NOMO-1 (cell line): ENCODE data around the gene UNC50.
"Not testable (repeated sequence)": the region's sequence is repeated elsewhere in the genome, so short reads cannot be mapped to it uniquely, and the experiment has no call there.

Source experiments
- DNase-seq, 2 experiments: peaks; one replicate each; lab custom pipeline; 2025; ENCODE audit not compliant: unreplicated experiment in 2 of 2; lab: John Stamatoyannopoulos, UW

UNC50 gene

DNA sequence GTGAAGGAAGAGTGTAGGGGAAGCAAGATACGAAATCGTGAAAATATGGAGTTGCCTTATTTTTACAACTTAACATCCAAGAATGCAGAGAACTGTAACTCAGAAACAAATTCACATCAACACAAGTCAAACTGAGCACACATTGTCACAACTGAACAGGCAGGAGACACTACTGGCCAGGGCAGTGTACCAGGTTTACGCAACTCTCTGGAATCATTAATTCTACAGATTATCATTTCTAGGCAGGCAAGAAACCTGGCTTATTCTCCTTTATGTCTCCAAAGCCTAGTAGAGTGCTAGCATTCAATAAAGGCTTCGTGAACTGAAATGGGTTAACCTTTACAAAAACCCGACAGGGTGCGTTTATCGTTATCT lies 661 bp upstream of the UNC50 start:
- DNase-seq, result no peak

DNA sequence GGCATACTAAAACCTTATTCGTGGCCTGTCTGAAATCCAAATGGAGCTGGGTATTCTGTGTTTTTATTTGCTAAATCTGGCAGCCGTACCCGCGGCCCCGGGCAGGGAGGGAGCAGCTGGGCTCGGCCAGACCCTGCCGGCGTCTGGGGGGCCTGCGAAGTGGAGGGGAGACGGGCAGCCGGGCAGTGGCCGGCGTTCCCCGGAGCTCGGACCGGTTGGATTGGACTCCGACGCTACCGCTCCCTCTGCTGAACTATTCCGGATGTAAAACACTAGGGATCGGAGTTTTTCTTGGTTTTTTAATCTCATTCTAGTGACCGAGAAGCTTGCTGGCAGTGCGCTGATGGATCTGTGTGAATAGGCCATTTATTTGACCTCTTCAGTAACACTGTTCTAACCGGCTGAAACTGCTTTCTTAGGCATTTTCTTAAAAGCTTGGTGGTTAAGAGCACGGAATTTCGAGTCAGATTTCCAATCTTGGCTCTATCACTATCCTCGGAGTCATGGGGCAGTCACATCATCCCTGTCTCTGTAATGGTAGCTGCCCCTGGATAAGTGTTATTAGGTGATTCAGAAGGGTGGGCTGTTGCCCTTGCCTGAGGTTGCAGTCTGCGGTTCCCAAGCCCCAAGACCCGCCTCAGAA lies 694 bp downstream of the UNC50 start:
- peak in 1 of 2 experiments; percentile 14 for DNase-seq

DNA sequence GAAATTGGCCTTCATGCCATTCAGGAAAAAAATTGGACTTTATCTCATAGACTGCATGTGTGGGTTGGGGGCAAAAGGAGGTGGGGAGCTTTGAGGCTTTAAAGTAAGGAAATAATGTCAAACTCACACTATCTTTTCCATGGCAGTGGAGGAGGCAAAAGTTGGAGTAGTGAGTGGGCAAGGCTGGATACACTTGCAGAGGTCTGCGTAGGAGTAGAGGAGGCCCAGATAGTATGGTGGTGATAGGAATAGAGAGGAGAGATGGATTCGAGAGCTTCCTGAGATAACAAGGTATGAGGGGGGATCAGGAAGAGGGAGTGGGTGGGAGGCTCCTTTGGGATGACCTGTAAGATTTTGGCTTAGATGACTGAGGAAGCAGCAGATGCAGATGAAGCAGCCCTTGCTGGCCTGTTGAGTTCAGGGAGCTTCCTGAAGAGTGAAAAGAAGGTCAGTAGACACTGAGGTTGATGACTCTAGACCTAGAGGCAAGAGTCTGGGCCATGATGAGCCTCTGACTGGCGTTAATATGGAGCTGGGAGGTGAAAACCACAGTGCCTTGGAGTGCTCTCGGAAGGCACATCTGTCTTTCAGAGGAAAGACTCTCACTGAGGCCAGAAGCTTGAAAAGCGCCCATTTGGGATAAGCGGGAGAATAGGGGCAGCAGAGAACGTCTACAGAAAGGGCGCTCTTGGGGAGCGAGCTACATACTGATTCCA lies 5.8 kb downstream of the UNC50 start:
- DNase-seq, result no peak

DNA sequence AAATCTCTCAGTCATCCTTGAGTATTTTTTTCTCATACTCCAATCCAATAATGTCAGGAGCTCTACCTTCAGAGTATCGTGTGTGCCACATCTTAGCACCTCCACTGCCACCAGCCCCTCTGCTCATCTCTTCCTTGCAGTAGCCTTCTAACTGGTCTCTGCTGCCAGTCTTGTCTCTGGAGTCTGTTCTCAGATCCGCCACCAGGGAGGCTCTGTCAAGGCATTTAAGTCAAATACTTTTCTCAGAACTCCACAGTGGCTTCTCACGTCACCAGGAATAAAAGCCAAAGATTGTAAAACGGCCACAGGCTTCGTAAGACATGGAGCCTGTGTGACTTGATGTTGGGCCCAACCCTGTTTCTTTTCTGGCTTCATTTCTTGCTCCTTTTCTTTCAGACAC lies 7.1 kb downstream of the UNC50 start:
- no peak for DNase-seq

DNA sequence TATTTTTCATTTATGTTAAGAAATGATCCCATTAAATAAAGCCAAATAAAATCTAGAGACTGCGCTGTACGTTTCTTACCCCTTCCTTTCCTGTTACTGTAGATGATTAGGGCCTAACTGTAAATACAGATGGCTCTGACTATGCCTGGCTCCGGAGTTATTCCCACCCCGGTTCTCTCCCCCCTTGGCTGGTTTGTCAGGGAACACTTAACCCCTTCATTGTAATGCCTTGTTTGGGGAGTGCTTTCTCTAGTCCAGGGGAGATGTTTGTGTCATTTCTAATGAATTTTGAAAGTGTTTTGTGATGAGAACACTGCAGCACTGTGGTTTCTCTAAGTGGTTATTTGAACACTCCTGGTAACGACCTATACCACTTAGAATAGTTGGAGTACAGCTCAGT lies 8.8 kb downstream of the UNC50 start:
- no peak for DNase-seq

DNA sequence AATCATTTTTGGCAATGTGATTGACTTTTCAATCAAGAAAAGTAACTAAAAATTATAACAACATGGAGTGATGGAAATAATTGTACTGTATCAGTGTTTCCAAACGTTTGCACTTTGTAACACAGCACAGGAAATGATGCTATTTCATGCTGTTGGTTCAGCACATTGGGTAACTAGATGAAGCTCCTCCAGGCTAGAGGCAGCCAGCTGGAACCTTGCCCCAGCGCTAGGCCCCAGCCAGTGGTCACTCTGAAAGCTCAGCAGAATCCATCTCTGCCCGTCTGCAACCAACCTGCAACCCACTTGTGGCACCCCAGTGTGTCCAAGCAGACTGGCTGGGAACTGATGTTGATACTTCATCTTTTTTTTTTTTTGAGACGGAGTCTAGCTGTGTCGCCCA lies 15.3 kb downstream of the UNC50 start:
- no peak for DNase-seq

DNA sequence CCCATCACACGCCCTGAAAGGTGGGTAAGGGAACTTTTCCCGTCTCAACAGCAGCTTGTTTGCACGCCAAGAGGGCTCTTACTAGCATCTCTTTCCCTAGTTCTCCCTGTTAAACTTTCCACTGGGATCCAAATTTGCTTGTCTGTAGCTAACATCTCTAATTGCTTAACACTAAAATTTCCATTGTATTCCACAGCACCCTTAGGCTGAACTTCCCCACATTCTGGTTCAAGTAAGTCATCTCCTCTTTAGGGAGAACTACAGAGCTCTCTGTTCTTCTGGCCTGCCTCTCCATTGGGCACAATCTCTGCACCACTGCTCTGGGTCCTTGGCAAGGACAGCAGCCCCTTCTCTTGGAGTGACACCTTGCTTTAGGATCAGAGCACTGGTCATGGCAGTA lies 24.0 kb downstream of the UNC50 start:
- DNase-seq, result no peak

DNA sequence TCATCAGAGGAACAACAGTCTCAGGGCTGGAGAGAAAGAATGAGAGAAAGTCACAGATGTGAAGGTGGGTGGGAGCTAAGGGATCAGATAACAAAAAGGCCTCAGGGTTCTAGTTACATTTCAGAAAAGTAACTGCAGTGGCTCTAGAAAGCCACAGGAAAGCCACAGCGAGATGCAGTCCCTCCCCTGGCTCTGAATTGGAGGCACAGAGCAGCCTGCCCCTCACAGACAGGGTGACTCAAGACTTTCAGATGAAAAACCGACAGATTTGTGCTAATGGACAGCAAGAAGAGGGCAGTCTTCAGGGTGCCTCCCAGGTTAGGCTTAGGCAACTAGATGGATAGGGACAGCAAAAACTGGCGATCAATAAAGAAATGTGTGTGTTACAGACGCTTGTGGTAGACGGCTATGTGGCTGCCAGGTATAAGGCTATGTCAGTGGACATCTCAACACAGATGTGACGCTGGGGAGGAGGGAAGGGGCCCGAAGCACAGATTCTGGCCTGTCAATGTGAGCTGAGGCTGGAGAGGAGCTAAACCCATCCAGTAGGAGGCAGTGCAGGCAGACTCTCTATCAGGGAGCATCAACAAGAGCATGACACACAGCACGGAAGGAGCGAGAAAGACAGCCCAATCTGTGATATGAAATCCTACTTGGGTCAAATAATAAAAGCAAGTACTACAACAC lies 26.2 kb downstream of the UNC50 start:
- no peak for DNase-seq

DNA sequence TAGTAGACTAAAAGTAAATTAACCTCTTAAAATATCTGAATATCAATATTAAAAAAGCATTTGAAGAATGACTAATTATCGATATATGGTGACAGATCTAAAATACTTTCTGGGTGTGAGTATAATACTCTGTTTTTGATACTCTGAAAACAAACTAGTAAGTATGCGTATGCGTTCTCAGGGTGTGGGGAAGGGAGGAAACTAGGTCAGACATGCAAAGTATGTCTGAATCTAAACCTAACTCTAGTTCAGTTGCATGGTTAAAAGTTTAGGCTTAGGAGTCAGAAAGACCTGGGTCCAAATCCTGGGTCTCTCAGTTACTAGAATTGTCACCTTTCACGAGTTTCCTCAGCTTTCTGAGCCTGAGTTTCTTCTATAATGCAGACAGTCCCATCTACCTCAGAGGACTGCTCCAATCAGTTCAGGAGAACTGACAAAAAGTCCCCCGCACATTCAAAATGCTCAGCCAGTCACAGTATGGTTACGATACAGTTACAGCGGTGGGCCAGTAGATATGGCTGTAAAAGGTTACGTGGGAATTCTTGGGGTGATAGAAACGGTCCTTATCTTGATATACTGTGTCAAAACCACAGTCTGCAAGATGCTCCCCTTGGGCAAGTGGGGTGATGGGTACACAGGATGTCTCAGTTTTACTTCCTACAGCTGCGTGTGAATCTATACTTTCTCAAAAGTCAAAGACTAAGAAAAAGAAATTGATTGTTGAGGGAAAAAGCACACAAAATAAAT lies 29.2 kb downstream of the UNC50 start:
- no peak for DNase-seq

DNA sequence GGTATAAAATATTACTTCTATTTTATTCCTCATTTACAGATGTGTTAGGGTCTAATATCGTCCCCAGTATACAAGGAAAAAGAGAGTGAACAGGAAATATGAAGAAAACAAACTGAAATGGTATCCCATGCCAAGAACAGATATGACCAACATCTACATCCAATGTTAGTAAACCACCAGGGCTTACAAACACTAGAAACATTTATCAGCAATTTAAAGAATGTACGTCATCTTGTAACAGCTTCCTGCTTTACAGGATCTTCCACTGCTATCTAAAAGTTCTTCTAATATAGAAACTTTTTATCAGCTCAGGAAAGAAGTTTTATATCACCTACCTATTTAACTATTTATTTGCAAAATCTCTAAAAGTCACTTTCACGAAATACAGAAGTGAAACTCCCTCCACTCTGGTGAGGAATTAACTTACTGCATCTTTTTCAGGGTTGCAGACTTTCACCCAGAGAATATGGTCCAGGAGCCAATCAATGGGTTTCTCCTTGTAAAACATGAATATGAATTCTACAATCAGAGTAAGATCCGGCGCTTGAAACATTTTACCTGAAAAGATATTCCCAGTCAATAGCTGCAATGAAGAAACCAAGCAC lies 35.2 kb downstream of the UNC50 start:
- peak in 1 of 2 experiments; percentile 11 for DNase-seq

DNA sequence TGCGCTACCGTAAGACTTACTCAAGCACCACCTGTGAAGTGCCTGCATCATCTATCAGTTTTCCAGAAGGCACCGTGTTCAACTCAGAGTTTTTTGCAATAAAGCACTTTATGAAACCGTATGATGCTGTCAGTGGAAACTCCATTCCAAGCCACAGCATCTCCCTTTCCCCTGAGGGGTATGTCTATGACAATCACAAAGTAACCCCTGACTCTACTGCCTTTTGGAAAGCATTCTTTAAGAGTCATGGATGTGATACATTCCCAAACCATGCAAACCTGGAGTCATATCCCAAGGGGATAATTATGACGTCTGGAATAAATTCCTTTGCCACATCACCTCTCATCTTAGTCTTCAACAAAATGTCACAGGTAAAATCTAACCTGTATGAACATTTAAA lies 39.2 kb downstream of the UNC50 start:
- no peak for DNase-seq

DNA sequence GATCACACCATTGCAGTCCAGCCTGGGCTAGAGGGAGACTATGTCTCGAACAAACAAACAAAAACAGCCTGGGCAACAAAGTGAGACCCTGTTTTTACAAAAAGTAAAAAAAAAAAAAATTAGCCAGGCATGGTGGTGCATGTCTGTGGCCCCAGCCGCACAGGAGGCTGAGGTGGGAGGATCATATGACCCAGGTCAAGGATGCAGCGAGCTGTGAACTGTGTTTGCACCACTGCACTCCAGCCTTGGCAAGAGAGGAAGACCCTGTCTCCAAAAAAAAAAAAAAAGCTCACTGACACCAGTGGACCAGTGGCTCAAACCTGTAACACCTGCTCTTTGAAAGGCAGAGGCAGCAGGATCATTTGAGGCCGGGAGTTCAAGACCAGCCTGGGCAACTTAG lies 40.1 kb downstream of the UNC50 start:
- DNase-seq, result no peak

DNA sequence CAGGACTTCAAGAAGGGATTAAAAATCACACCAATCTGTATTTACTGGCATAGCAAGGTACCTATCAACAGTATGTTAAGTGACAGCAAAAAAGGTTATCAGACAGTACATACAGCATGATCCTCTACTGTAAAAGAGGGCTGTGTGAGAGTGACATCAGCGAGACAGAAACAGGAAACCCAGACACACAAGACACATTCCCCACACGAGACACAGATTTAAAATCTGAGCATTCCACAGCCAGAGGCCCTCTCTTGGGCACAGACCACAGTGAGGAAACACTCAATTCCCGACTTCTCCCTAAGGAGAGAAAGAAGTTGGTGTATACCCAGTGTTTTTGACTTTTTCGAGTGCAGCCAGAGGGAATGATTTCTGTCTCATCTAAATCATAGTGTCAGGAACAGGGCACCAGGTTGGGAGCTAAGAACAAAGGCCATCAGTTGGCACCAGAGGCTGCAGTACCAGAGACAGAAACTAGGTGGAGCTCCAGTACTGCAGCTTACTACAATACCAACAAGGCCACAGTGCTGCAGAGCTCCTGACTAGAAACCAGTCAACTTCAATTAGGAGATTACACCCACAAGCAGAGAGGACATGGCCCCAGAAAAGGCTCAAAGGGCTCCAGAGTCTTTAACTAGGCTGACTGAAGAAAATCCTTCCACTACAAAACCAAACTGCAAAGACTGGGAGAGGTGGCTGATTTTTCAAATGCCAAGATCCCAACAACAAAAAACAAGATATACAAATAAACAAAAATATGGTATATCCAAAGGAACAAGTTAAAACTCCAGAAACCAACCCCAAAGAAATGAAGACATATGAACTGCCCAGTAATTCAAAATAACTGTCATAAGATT lies 41.0 kb downstream of the UNC50 start:
- DNase-seq, result peak; percentile 74 to 76

DNA sequence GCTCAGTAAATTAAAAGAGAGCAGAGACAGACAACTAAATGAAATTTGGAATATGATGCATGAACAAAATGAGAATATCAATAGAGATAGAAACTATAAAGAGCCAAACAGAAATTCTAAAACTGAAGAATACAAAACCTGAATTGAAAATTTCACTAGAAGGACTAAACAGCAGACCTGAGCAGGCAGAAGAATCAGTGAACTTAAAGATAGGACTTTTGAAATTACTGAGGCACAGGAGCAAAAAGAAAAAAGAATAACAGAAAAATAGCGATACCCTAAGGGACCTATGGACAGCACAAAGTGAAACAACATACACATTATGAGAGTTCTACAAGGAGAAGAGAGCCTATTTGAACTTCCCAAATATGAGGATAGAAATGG lies 41.6 kb downstream of the UNC50 start:
- no peak for DNase-seq

DNA sequence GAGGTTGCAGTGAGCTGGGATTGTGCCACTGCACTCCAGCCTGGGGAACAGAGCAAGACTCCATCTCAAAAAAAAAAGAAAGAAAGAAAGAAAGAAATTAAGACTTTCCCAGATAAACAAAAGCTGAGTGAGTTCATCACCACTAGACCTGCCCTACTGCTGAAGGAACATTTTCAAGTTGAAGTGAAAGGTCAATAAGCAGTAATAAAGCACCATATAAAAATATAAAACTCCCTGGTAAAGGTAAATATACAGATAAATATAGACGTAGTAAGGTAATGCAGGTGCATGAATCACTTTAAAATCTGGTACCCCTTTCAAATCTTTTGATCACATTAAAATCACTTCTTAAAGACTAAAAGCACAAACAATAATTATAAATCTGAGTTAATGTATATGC lies 42.6 kb downstream of the UNC50 start:
- no peak for DNase-seq

DNA sequence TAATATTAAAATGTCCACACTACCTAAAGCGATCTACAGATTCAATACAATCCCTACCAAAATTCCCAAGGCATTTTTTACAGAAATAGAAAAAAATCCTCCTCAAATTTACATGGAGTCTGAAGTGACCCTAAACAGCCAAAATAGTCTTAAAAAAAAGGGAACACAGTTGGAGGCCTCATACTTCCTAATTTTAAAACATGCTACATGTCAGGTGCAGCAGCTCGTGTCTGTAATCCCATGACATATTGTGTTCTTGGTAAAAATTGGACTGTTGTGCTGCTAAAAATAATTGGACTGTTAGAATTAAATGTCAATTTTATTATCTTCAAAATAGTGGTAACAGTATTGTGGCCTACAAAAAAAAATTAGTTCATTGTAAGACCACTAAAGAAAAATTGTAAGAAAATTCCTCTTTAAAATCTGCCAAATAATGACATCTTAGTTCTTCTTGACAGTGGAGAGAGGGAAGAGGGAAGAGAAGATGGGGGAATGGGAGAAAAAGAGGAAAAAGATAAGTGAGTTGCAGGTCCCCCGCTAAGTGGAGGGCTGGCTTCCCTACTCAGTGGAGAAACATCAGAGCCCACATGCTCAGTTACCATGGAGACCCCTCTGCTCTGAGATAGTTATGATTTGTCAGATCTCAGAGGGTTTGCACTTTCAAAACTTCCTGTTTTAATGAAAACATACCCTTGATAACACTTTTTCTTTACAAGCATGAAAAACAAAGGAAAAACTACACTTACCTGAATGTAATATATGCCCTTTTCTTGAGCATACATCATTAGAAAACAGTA lies 46.5 kb downstream of the UNC50 start:
- peak; percentile 36 to 53 for DNase-seq

DNA sequence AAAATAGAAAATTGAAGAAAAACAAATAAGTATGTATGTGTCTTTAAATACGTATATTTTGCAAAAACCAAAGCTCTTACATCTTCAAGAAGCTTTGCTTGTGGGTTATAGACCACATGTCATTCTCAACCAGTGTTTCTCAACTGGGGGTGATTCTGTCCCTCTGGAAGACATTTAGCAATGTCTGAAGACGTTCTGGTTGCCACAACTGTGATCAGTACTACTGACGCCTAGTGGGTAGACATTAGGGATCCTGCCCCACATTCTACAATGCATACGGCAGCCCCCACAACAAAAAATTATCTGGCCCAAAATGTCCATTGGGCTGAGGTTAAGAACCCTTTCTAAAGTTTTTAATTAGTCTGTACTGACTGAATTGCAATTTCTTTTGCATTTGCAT lies 48.4 kb downstream of the UNC50 start:
- DNase-seq, result peak; percentile 59 to 89

DNA sequence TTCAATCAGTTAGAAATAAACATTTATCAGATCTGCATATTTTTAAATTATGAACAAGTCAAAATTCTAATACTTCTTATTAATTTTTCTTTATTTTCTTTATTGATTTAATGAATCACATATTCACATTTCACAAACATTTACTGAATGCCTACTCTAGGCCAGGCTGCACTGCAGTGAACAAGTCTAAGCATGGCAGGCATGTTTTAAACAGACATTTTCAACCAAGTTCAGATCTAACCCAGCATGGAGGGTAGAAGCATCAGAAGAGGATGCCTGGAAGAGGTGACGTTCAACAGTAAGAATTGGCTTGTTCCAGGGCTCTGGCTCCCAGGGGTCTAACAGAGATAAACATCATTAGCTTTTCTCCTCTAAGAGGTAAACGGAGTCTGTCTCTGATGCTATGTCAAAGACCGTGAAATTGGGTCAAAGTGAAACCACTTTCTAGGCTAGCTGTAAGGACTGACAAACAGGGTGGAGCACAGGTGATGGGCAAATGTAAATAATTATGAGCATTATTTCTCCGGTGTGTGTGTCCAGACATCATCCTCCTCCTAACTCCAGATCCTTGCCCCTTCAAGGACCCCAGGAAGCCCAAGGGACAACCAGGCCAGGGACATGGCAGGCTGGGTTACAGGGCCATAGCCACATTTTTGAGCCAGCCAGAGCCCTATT lies 50.6 kb downstream of the UNC50 start:
- no peak for DNase-seq

DNA sequence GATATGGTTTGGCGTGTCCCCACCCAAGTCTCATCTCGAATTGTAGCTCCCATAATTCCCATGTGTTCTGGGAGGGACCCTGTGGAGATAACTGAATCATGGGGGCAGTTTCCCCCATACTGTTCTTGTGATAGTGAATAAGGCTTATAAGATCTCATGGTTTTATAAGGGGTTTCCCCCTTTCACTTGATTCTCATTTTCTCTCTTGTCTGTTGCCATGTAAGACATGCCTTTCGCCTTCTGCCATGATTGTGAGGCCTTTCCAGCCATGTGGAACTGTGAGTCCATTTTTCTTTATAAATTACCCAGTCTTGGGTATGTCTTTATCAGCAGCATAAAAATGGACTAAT lies 51.1 kb downstream of the UNC50 start:
- not testable (repeated sequence) for DNase-seq
